ENCODE measurements around the gene TSC22D1. TPM values are rescaled to one million over a fixed set of nuclear protein-coding genes. Genes with fewer than 3 reads are reported as not detected.

TSC22D1 gene
- 100 to 1,000 TPM; 153 to 200 (median 182) TPM for total RNA-seq

DNA sequence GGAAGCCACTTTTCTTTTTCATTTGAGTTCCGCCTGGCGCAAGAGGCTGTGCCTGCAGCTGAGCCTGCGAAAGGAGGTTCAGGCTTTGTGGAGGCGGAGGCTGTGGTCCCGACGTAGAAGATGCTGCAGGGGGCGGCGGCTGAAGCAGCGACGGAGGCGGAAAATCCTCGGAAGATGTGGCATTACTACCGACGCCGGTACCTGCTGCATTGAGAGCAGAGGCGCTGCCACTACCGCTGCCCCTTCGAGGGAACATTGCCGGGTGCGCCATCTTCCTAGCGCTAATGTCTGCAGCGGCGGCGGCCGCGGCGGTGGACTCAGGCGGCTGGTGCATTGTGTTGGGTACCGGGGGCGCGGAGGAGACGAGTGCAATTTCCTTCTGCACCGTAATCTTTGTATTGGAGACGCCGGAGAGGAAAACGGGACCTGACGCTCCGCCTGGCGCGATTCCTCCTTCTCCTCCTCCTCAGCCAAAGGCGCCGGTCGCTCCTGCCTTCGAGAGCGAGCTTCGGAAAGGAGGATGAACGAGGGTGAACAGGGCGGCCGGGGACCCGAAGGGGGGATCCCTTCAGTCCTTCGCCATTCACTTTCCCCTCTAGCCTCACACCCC, at the start of gene TSC22D1:
Gene TSC22D1 (minus strand): TSS at position 590 of the 610 bp plus-strand sequence. CDS start 256 bp downstream, at position 334.
- Histone ChIP-seq H3K4me1 (peaks cover 0 to 13% of the 10 kb centered on the region in 2 donors), H3K27me3 (no peaks in the 10 kb centered on the region), H3K9me3 (no peaks in the 10 kb centered on the region), H3K4me3 (peak within 1 kb of the TSS; percentile 71 to 73), H3K27ac (peak within 1 kb of the TSS; percentile 95 to 99), H3K36me3 (no peaks in the 10 kb centered on the region)
- peak; percentile 38 to 42 for DNase-seq
- TF ChIP-seq, protein P1, sequence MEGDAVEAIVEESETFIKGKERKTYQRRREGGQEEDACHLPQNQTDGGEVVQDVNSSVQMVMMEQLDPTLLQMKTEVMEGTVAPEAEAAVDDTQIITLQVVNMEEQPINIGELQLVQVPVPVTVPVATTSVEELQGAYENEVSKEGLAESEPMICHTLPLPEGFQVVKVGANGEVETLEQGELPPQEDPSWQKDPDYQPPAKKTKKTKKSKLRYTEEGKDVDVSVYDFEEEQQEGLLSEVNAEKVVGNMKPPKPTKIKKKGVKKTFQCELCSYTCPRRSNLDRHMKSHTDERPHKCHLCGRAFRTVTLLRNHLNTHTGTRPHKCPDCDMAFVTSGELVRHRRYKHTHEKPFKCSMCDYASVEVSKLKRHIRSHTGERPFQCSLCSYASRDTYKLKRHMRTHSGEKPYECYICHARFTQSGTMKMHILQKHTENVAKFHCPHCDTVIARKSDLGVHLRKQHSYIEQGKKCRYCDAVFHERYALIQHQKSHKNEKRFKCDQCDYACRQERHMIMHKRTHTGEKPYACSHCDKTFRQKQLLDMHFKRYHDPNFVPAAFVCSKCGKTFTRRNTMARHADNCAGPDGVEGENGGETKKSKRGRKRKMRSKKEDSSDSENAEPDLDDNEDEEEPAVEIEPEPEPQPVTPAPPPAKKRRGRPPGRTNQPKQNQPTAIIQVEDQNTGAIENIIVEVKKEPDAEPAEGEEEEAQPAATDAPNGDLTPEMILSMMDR (IDR thresholded peaks at IDR 0.05) = peak in 1 of 4 experiments; percentile 12
- peak; percentile 15 to 16 for TF ChIP-seq POLR2A (IDR thresholded peaks at IDR 0.05)
- intact Hi-C loops (cut with DNase I; ENCODE audit: low total_unique reads) = loop anchor here (10.0 kb wide), 1 partner anchor 339 kb away; no protein-coding TSS in a partner anchor

DNA sequence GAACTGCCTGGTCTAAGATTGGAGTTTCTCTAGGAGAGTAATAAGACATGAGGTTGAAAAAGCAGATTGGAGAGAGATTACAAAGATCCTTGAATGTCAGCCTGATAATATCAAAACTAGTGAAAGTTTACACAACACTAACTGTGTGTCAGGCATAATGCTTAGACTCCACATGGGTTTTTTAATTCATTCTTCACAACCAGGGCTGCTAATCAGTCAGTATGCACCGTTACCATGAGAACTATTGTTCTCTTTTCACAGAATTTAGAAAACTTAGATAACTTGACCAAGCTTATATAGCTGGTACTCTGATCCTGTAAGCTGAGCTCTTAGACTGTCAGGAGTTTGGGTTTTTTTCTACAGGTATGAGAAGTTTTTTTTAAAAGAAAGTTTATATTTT, 46.6 kb upstream of the TSC22D1 start:
- H3K27ac ChIP-seq = no peak overlapping the region
- no peaks in the 10 kb centered on the region for H3K9me3 ChIP-seq
- no peaks in the 10 kb centered on the region for H3K4me1 ChIP-seq
- no peaks in the 10 kb centered on the region for H3K27me3 ChIP-seq
- H3K4me3 ChIP-seq = no peak overlapping the region
- intact Hi-C loops (cut with DNase I; ENCODE audit: low total_unique reads) = no loop called here
- H3K36me3 ChIP-seq = no peaks in the 10 kb centered on the region
- no peak for DNase-seq
- TF ChIP-seq, protein P1 (IDR thresholded peaks at IDR 0.05) = no peak
- TF ChIP-seq POLR2A (IDR thresholded peaks at IDR 0.05) = no peak

DNA sequence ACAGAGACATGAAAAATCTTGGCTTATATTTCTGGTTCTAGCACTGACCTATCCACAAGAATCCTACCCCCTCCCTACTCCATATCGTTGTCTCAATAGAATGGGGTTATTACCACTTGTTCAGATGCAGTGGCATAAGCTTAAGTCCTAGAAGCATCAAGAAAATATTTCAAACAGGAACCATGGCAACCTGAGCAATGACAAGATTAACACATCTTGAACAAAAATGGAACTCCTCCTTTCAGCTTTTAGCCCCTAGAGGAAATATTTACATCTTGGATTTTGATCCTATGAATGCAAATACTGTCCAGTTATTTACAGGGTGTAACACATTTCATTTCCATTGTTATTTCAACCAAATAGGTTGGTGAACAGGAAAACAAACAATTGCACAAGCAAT, 46.1 kb upstream of the TSC22D1 start:
- Histone ChIP-seq H3K27ac (no peak overlapping the region), H3K4me3 (no peak overlapping the region), H3K9me3 (no peaks in the 10 kb centered on the region), H3K27me3 (no peaks in the 10 kb centered on the region), H3K36me3 (no peaks in the 10 kb centered on the region), H3K4me1 (no peaks in the 10 kb centered on the region)
- no peak for DNase-seq
- TF ChIP-seq, protein P1 (IDR thresholded peaks at IDR 0.05) = no peak
- TF ChIP-seq POLR2A (IDR thresholded peaks at IDR 0.05) = no peak
- intact Hi-C loops (cut with DNase I; ENCODE audit: low total_unique reads) = no loop called here

DNA sequence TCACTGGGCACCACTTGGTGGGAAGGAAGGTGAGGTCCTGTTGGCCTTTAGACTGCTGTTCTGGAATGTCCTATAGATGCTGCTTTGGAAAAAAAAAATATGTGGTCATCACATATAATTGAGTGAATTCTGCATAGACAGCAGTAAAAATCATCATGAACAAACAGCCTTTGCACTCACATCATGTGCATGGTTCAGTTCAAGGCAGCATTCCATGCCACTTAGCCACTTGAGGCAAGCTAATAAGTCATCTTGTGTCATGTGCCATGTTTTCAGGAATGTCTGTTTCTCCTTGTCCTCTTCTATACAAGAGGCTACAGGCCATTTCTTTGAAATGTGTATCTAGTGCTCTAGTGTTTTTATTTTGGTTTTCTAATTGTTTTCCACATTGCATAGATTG, 43.9 kb upstream of the TSC22D1 start:
- no peaks in the 10 kb centered on the region for H3K9me3 ChIP-seq
- intact Hi-C loops (cut with DNase I; ENCODE audit: low total_unique reads) = no loop called here
- TF ChIP-seq, protein P1 (IDR thresholded peaks at IDR 0.05) = no peak
- TF ChIP-seq POLR2A (IDR thresholded peaks at IDR 0.05) = no peak

DNA sequence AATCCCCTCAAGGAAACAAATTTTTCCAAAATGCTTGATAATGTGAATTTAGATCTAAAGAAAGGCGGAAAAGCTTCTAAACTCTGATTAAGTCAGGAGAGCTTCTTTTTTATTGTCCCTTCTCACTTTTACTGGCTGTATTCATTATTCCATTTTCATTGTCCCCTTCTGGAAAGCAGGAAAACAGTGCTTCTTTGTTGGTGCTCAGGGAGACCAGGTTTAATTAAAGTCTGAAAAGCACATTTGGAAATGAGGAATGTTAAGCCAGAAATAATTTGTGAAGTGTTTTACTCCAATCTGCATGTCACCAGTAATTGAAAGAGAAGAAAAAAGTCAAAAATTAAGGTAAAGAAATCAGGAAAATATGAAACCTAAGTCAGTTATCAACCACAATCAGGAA, 43.5 kb upstream of the TSC22D1 start:
- intact Hi-C loops (cut with DNase I; ENCODE audit: low total_unique reads) = no loop called here
- no peak for TF ChIP-seq POLR2A (IDR thresholded peaks at IDR 0.05)
- TF ChIP-seq, protein P1 (IDR thresholded peaks at IDR 0.05) = no peak
- no peaks in the 10 kb centered on the region for H3K9me3 ChIP-seq
- H3K4me3 ChIP-seq = no peak overlapping the region
- no peaks in the 10 kb centered on the region for H3K27me3 ChIP-seq
- no peak overlapping the region for H3K27ac ChIP-seq
- no peak for DNase-seq
- H3K4me1 ChIP-seq = no peaks in the 10 kb centered on the region
- H3K36me3 ChIP-seq = no peaks in the 10 kb centered on the region

More for the DNA sequence above, 43.9 kb upstream of the TSC22D1 start:
- H3K4me1 ChIP-seq = no peaks in the 10 kb centered on the region
- H3K27ac ChIP-seq = no peak overlapping the region
- no peak overlapping the region for H3K4me3 ChIP-seq
- H3K27me3 ChIP-seq = no peaks in the 10 kb centered on the region
- H3K36me3 ChIP-seq = no peaks in the 10 kb centered on the region
- no peak for DNase-seq
